ENCODE data around the gene SEMA4C. TPM values are rescaled to one million over a fixed set of nuclear protein-coding genes. Genes with fewer than 3 reads are reported as not detected.

Gene SEMA4C
- polyA plus RNA-seq, 1 of the 3 experiments (the other 2 are of a cell fraction): 34.8 TPM

DNA sequence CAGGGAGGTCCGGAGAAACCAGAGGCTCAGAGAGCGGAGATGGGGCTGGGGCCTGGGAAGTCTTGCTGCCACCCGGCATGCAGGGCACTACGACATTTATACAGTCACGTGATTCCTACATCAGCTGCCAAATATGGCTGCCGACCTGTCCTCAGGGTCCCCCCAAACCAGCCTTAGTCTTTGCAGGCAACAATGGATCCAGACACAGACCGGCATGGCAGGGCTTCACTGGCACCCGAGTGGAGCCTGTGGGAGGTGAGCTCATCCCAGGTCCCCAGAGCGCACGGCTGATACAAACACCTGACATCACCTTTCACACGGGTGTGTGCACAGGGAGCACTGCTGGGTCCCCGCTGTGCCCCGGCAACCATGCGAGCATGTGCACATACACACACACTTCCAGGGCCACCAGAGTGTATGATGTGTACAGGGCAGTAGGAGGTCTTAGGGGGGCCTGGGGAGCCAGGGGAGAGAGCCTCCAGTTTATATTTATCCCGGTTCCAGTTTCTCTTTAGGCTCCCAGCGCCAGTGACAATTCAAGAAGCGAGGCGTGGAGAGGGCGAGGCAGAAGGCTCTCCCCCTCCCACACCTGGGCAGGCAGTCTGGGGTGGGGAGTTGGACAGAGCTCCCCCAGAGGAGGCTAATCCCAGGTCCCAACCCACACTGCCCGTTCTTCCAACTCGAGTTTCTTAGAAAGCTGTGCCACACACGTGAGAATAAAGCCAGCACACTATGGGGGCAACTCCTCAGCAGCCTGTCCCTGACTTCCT lies 2.7 kb downstream of the SEMA4C start:
- ChIA-PET POLR2A (interaction anchor here (0.7 to 2.0 kb wide), 2 partner anchors 10 to 22 kb away, joined by 5 to 27 read pairs; partner anchors contain the start of gene ANKRD39), CTCF (interaction anchor here (4.2 to 6.8 kb wide), 2 partner anchors 9 to 83 kb away, joined by 59 to 93 read pairs; partner anchors contain the start of gene ANKRD39)
- H3K9ac ChIP-seq: peak overlapping the region; percentile 99; the same call in 1 of the 2 replicates
- H3K9me3 ChIP-seq: no peaks in the 10 kb centered on the region
- WGBS (ENCODE audit: low lambda C conversion rate): 69% methylated on average over 16 of the region's 22 CpGs
- no peaks in the 10 kb centered on the region for H3F3A ChIP-seq (replicated peaks; ENCODE audit: insufficient read depth)
- H3K36me3 ChIP-seq (replicated peaks in 1 of 2; ENCODE audit: control insufficient read depth in 1 of 2, insufficient read depth in 2 of 2, low read length in 1 of 2): peaks cover 5 to 43% of the 10 kb centered on the region in 2 experiments
- H3K4me2 ChIP-seq: peak overlapping the region; percentile 96
- peaks cover 30% of the 10 kb centered on the region; the same call in 1 of the 2 replicates for H4K20me1 ChIP-seq (ENCODE audit: insufficient read depth)
- no peak overlapping the region for H2AFZ ChIP-seq (ENCODE audit: low read depth)
- peak overlapping the region; percentile 94 to 95 for H3K4me3 ChIP-seq (ENCODE audit: low read depth in 2 of 2, low read length in 1 of 2)
- H3K27me3 ChIP-seq (ENCODE audit: insufficient read depth): no peaks in the 10 kb centered on the region
- H3K4me1 ChIP-seq (ENCODE audit: control insufficient read depth in 1 of 2, insufficient read depth in 2 of 2, low read depth in 1 of 2, low read length in 1 of 2): peaks cover 0 to 26% of the 10 kb centered on the region in 2 experiments; a peak in 1 of 4 replicates
- no peak for DNase-seq
- H3K79me2 ChIP-seq (ENCODE audit: insufficient read depth): peaks cover 38% of the 10 kb centered on the region
- TF ChIP-seq ZBTB33 (IDR thresholded peaks at IDR 0.05; ENCODE audit: borderline replicate concordance, low read depth): no peak
- no peak for TF ChIP-seq FOSL2 (IDR thresholded peaks at IDR 0.05; ENCODE audit: borderline replicate concordance, low read depth)
- TF ChIP-seq EP300 (IDR thresholded peaks at IDR 0.05; ENCODE audit: borderline replicate concordance in 1 of 2, low read depth in 1 of 2, low read length in 1 of 2): no peak
- no peak for TF ChIP-seq RFX5 (IDR thresholded peaks at IDR 0.05; ENCODE audit: low read length)
- TF ChIP-seq, protein P1, sequence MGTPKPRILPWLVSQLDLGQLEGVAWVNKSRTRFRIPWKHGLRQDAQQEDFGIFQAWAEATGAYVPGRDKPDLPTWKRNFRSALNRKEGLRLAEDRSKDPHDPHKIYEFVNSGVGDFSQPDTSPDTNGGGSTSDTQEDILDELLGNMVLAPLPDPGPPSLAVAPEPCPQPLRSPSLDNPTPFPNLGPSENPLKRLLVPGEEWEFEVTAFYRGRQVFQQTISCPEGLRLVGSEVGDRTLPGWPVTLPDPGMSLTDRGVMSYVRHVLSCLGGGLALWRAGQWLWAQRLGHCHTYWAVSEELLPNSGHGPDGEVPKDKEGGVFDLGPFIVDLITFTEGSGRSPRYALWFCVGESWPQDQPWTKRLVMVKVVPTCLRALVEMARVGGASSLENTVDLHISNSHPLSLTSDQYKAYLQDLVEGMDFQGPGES (IDR thresholded peaks at IDR 0.05; ENCODE audit: low read depth, low read length): no peak
- no peak for TF ChIP-seq TAF1 (IDR thresholded peaks at IDR 0.05; ENCODE audit: borderline replicate concordance, low read depth, low read length)
- TF ChIP-seq SMC3 (IDR thresholded peaks at IDR 0.05; ENCODE audit: low read depth, low read length): no peak
- TF ChIP-seq TEAD4 (IDR thresholded peaks at IDR 0.05; ENCODE audit: borderline replicate concordance, insufficient read depth): no peak
- TF ChIP-seq, protein P2, sequence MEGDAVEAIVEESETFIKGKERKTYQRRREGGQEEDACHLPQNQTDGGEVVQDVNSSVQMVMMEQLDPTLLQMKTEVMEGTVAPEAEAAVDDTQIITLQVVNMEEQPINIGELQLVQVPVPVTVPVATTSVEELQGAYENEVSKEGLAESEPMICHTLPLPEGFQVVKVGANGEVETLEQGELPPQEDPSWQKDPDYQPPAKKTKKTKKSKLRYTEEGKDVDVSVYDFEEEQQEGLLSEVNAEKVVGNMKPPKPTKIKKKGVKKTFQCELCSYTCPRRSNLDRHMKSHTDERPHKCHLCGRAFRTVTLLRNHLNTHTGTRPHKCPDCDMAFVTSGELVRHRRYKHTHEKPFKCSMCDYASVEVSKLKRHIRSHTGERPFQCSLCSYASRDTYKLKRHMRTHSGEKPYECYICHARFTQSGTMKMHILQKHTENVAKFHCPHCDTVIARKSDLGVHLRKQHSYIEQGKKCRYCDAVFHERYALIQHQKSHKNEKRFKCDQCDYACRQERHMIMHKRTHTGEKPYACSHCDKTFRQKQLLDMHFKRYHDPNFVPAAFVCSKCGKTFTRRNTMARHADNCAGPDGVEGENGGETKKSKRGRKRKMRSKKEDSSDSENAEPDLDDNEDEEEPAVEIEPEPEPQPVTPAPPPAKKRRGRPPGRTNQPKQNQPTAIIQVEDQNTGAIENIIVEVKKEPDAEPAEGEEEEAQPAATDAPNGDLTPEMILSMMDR (IDR thresholded peaks at IDR 0.05): no peak
- H3K9me2 ChIP-seq: no peaks in the 10 kb centered on the region
- no peak overlapping the region; a peak in 2 of 4 replicates for H3K27ac ChIP-seq (ENCODE audit: low read depth in 2 of 2, low read length in 1 of 2)

Data from SK-N-SH (cell line).